T-helper 2 cell treated with Interferon-gamma antibody and Interleukin-4, amounts not matched to agents 5 μg/mL and 100 μg/mL, for 36 hours (primary cell): ENCODE results near the gene NSUN3.

Source experiments
- DNase-seq: peaks from one replicate; pipeline ENCODE4 v3.0.0; 2021; ENCODE audit warnings: low spot score
- H3K27ac Mint-ChIP-seq: one replicate; pipeline ENCODE4 v1.8.0; 2021; ENCODE audit warnings: mild to moderate bottlenecking, mixed read lengths
- H3K27me3 Mint-ChIP-seq: one replicate; pipeline ENCODE4 v1.8.0; 2021; ENCODE audit warnings: low read depth, mixed read lengths
- H3K36me3 Mint-ChIP-seq: one replicate; pipeline ENCODE4 v1.8.0; 2021; ENCODE audit warnings: low read depth, mixed read lengths
- H3K4me1 Mint-ChIP-seq: one replicate; pipeline ENCODE4 v1.8.0; 2021; ENCODE audit warnings: low read depth, mixed read lengths
- H3K4me3 Mint-ChIP-seq: one replicate; pipeline ENCODE4 v1.8.0; 2022; ENCODE audit warnings: mild to moderate bottlenecking, moderate library complexity, mixed read lengths
- H3K9me3 Mint-ChIP-seq: one replicate; pipeline ENCODE4 v1.8.0; 2021; ENCODE audit warnings: mixed read lengths

The NSUN3 gene

DNA sequence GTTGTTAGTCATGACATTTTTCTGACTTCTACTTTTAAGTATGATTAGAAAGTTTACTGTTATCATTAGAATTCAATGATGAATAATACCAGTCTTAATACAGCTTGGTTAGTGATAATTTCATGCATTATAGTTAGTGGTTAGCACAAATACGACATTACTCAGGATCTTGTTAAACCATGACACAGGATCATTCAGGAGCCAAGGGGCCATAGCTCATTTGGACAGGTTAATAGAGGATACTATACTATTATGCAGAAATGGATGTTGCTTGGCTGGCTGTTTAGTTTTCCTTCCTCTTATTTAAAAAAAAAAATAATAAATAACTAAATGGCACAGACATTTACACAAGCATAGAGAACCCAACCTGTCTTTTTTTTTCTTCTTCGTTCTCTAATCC is 55.5 kb downstream of the NSUN3 start:
- no peak overlapping the region for H3K4me3 Mint-ChIP-seq
- no peaks in the 10 kb centered on the region for H3K9me3 Mint-ChIP-seq
- no peak overlapping the region for H3K27ac Mint-ChIP-seq
- H3K36me3 Mint-ChIP-seq, result peaks cover 7% of the 10 kb centered on the region
- no peaks in the 10 kb centered on the region for H3K27me3 Mint-ChIP-seq
- peaks cover 7% of the 10 kb centered on the region for H3K4me1 Mint-ChIP-seq
- no peak for DNase-seq

DNA sequence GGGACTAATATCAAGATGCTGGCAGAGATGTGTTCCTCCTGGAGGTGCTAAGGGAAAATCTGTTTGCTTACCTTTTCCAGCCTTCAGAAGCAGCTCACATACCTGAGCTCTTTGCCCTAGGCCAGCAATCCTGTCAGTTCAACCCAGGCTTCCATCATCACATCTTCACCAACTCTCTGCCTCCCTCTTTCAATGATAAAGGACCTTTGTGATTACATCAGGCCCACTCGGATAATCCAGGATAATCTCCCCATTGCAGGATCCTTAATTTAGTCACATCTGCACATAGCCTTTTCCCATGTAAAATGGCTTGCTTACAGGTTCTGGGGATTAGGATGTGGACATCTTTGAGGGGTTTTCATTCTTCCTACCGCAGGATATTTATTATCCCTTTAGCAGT is 58.3 kb downstream of the NSUN3 start:
- no peak overlapping the region for H3K4me3 Mint-ChIP-seq
- no peaks in the 10 kb centered on the region for H3K9me3 Mint-ChIP-seq
- no peak overlapping the region for H3K27ac Mint-ChIP-seq
- no peak for DNase-seq
- H3K4me1 Mint-ChIP-seq, result peaks cover 6% of the 10 kb centered on the region
- H3K36me3 Mint-ChIP-seq, result peaks cover 20% of the 10 kb centered on the region
- H3K27me3 Mint-ChIP-seq, result no peaks in the 10 kb centered on the region

DNA sequence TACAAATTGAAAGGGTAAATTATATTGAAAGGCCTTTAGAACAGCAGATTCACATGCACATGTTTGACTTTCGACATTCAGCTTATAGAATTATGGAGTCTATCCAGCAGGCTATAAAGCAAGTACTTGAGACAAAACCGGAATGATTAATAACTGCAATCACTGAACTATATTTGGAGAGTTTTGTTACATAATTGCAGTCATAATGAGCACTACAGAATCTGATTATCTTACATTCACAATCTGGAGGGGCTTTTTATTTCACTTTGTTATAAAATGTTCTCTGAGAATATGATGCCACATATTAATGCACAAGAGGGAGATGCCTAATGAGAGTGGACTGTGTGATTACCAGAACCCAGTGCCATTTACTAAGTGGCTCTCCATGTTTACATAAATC is 64.3 kb downstream of the NSUN3 start:
- Mint-ChIP-seq H3K4me1 (no peaks in the 10 kb centered on the region), H3K36me3 (peaks cover 24% of the 10 kb centered on the region), H3K9me3 (no peaks in the 10 kb centered on the region), H3K27ac (no peak overlapping the region), H3K4me3 (no peak overlapping the region), H3K27me3 (no peaks in the 10 kb centered on the region)
- DNase-seq, result no peak

DNA sequence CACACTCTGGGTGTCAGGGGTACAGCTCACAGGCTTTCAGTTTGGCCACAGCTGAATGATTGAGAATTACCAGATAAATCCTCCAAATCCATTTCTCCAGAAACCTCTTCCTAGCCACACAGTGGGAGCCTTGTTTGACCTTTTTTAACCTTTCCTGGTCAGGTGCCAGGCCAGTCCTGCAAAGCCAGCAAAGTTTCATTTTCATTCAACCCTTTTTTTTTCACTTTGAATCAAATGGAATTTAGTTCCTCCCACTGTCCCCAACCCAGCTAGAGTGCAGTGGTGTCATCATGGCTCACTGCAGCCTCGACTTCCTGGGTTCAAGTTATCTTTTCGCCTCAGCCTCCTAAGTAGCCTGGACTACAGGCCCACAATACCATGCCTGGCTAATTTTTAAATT is 67.8 kb downstream of the NSUN3 start:
- Mint-ChIP-seq H3K27me3 (no peaks in the 10 kb centered on the region), H3K9me3 (no peaks in the 10 kb centered on the region), H3K4me3 (no peak overlapping the region), H3K36me3 (peaks cover 13% of the 10 kb centered on the region), H3K4me1 (no peaks in the 10 kb centered on the region), H3K27ac (no peak overlapping the region)
- DNase-seq, result no peak

DNA sequence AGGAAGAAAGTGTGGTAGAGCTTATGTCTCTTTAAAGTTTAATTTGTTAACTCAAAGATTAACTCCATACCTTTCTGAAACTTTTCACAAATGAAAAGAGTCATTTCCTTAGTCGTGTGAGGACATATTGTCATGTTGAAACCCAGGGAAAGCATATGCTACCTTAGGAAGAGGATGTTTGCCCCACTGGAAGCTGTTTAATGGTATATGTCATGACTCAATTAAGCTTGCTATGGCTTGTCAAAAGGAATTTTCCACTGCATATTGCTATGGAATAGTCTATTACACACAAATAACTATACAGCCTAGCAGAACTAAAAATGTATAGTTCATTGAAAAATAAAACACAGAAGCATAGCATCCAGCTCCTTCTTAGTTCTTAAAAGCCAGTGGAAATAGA is 69.9 kb downstream of the NSUN3 start:
- no peaks in the 10 kb centered on the region for H3K4me1 Mint-ChIP-seq
- no peak overlapping the region for H3K27ac Mint-ChIP-seq

DNA sequence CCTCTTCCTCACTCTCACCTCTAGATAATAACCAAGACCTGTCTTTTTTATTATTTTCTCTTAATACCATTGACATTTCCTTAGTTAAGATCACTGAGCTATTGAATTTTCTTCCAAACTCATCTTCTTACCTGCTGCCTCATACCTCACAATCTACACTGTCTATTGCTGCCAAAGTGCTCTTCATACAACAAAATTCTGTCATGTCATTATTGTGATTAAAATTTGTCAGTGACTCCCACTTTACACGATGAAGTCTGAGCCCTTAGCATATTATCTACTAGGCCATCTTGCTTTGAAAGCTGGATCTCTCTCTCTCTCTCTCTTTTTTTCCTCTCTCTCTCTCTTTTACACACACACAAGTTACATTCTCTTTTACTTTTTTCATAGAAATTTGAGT is 73.3 kb downstream of the NSUN3 start:
- no peaks in the 10 kb centered on the region for H3K9me3 Mint-ChIP-seq
- no peaks in the 10 kb centered on the region for H3K36me3 Mint-ChIP-seq
- DNase-seq, result no peak
- H3K27ac Mint-ChIP-seq, result no peak overlapping the region
- H3K4me1 Mint-ChIP-seq, result no peaks in the 10 kb centered on the region
- H3K27me3 Mint-ChIP-seq, result no peaks in the 10 kb centered on the region
- H3K4me3 Mint-ChIP-seq, result no peak overlapping the region

More for the DNA sequence above, 69.9 kb downstream of the NSUN3 start:
- Mint-ChIP-seq H3K27me3 (no peaks in the 10 kb centered on the region), H3K9me3 (no peaks in the 10 kb centered on the region), H3K4me3 (no peak overlapping the region), H3K36me3 (peaks cover 3% of the 10 kb centered on the region)
- DNase-seq, result no peak

DNA sequence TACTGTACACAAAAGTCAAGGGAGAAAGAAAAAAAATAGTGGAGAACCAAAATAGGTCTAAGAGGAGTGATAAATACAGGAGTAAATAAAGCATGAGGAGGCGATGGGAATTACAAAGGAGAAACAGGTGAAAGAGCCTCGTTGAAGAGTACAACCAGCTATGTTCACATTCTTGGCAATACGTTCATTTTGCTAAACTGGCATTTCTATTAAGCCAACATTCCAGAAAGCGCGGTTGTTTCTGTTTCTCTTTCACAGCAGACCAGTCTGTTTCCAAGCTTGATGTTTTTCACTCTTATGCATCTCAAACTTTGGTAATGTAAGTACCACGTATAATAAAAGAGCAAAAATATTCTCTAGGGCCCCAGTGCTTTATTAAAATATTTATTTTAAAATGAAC is 74.5 kb downstream of the NSUN3 start:
- Mint-ChIP-seq H3K27ac (no peak overlapping the region), H3K9me3 (no peaks in the 10 kb centered on the region), H3K4me1 (no peaks in the 10 kb centered on the region), H3K4me3 (no peak overlapping the region), H3K36me3 (no peaks in the 10 kb centered on the region), H3K27me3 (no peaks in the 10 kb centered on the region)
- DNase-seq, result no peak

DNA sequence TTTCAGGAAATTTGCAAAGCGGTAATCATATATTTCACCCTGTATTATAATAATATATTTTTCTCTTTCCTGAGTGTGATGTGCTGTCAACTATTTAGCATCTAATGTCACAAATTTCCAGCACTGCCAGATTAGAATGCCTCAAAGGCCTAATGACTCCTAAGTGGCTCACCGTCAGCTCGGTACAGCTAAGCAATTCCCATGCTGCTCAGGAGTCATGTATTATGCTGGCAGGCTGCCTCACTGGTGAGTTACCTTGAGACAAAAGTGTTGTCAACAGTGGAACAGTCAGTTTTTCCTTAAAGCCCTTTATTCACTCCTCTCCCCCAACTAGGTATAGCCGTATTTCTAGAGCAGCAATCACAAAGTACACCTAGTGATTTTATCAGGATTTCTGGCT is 83.6 kb downstream of the NSUN3 start:
- no peak overlapping the region for H3K4me3 Mint-ChIP-seq
- DNase-seq, result no peak
- no peaks in the 10 kb centered on the region for H3K4me1 Mint-ChIP-seq

DNA sequence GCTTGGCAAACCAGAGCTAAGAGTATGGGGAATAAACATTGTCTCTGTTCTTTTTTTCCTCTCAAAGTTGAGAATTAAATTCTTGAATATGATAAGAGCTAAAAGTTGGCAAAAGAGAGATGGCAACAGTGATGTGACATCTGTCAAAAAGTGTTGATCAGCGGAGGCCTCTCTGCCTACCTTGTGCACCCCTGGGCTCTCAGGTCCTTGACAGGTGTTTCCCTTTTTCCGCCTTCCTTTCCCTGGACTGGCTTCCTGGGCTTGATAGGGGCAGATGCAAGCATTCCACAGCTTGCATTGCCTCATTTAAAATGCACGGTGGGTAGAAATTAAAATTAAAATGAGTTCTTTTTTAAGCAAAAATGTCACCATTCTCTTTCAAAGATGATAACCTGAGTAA is 84.2 kb downstream of the NSUN3 start:
- Mint-ChIP-seq H3K36me3 (no peaks in the 10 kb centered on the region), H3K4me3 (no peak overlapping the region), H3K9me3 (no peaks in the 10 kb centered on the region), H3K4me1 (no peaks in the 10 kb centered on the region), H3K27me3 (no peaks in the 10 kb centered on the region), H3K27ac (no peak overlapping the region)
- no peak for DNase-seq

More for the DNA sequence above, 83.6 kb downstream of the NSUN3 start:
- Mint-ChIP-seq H3K9me3 (no peaks in the 10 kb centered on the region), H3K36me3 (no peaks in the 10 kb centered on the region), H3K27me3 (no peaks in the 10 kb centered on the region), H3K27ac (no peak overlapping the region)

DNA sequence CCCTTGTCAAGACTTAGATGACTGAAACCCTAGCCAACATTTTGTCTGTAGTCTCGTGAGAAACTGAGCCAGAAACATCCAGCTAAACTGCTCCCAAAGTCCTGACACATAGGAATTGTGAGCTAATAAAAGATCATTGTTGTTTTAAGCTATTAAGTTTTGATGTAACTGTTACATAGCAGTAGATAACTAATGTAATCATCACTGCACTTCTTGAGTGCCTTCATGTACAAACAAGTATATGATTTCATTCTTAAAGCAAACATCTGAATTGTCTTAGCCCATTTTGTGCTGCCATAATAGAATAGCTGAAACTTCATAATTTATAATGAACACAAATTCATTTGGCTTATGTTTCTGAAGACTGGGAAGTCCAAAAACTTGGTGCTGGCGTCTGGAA is 87.3 kb downstream of the NSUN3 start:
- Mint-ChIP-seq H3K4me1 (no peaks in the 10 kb centered on the region), H3K9me3 (no peaks in the 10 kb centered on the region), H3K27ac (no peak overlapping the region), H3K4me3 (no peak overlapping the region), H3K27me3 (no peaks in the 10 kb centered on the region), H3K36me3 (no peaks in the 10 kb centered on the region)
- DNase-seq, result no peak

DNA sequence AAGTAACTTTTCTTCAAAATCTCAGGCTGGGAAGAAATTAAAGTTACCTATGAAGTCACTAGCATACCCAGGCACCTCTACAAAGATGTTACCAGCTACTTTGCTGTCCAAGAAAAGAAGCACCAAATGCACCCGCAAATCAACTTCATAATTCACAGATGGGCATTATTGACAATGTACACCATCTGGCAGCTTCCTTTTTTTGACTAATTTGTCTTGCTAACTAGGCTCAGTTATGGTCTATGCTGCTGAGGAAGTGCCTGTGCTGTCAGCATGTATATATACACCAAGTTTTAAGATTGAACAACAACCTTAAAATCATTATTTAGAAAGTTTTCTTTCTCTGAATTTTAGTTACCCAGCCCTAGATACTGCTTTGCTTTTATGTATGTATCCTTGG is 93.8 kb downstream of the NSUN3 start:
- no peak for DNase-seq
- Mint-ChIP-seq H3K4me1 (no peaks in the 10 kb centered on the region), H3K27ac (no peak overlapping the region), H3K4me3 (no peak overlapping the region), H3K36me3 (no peaks in the 10 kb centered on the region), H3K9me3 (no peaks in the 10 kb centered on the region), H3K27me3 (peaks cover 4% of the 10 kb centered on the region)

DNA sequence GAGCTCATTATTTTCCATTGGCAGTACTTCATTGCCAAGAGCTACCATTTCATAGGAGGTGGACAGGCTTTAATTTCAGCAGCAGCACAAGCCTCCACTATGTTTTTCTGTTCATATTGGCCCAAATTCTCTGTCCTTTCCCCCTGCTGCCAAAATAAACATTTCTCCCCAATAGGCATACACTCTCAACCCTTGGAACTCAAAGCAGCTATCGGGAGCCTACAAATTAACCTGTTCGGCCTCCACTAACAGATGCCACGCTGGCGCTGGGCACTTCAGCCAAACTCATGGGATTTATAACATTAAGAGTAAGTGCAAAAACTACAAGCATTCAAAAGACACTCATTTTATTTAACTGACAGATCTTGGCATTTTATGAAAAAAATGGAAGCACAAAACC is 95.7 kb downstream of the NSUN3 start:
- H3K9me3 Mint-ChIP-seq, result no peaks in the 10 kb centered on the region

DNA sequence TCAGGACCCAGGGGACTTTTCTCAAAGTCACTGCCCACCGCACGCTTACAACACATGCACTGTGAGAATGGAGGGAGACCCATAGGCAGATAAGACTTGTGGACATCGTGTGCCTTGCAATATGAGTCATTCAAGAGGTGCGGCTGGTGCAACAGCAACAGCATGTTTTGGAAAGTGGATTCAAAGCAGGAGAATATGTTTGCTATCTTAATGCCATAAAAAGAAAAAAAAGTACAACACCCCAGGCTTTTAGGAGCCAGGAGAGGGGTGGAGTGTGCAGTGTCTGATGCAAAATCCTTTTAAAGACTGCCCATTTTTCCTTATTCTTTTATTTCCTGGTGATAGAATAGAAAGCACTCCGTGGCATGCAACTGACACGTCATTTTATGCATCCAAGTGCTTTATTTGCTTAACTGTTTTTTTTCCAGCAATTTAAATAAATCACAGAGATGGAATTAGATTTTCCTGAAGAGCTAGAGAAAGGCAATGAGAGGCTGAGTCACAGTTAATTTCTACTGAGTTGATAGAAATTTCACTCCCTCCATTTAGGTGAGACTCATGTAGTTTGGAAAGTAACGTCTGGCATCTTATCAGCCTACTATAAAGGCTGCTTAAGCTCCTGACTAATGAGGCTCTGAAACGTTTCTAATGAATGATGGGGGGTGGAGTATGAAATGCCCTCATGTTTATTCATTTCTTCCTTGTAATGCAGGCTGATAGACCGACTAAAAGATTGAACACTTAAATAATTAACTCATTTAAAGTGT is 96.4 kb downstream of the NSUN3 start:
- DNase-seq, result no peak
- Mint-ChIP-seq H3K27ac (no peak overlapping the region), H3K9me3 (no peaks in the 10 kb centered on the region), H3K27me3 (peaks cover 4% of the 10 kb centered on the region), H3K36me3 (no peaks in the 10 kb centered on the region), H3K4me1 (no peaks in the 10 kb centered on the region), H3K4me3 (no peak overlapping the region)

More for the DNA sequence above, 95.7 kb downstream of the NSUN3 start:
- Mint-ChIP-seq H3K36me3 (no peaks in the 10 kb centered on the region), H3K27me3 (peaks cover 4% of the 10 kb centered on the region), H3K4me1 (no peaks in the 10 kb centered on the region), H3K27ac (no peak overlapping the region), H3K4me3 (no peak overlapping the region)
- no peak for DNase-seq

DNA sequence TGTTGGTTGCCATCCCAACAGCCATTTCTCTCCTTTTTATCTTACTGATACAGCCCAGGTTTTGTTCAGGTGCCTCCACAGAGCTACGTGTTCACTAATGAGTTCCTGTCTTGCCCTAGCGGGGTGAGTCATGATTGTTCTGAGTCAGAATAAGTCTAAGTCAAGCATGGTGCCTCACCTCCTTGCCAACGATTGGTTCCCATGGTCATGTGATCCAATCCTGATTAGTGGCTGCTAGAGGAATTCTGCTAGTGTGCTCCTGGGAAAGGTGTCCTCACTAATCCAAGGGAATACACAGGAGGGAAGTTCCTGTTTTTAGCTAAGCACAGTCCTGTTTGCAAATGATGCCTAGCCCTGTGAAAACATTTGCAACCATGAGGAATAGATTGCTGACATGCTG is 99.8 kb downstream of the NSUN3 start:
- Mint-ChIP-seq H3K4me3 (no peak overlapping the region), H3K4me1 (no peaks in the 10 kb centered on the region), H3K9me3 (no peaks in the 10 kb centered on the region), H3K27ac (no peak overlapping the region), H3K27me3 (no peaks in the 10 kb centered on the region), H3K36me3 (no peaks in the 10 kb centered on the region)
- peak; percentile 4 for DNase-seq

DNA sequence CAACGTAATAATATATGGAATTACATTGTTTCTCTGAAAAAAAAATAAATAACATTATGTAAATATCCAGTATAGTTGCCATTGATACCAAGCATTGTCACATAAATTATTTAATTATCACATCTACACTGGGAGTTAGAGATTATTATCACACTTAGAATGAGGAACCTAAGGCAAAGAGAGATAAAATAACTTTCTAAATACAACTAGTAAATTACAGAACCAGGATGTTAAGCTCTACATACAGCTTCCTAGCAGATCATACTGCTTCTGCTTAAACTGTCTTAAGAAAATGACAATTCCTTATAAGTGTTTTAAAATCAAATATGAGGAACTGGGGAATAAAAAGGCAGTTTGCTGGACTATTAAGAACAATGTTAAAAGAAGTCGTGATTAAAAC is 104.5 kb downstream of the NSUN3 start:
- Mint-ChIP-seq H3K27me3 (no peaks in the 10 kb centered on the region), H3K9me3 (no peaks in the 10 kb centered on the region), H3K27ac (no peak overlapping the region), H3K4me3 (no peak overlapping the region), H3K36me3 (no peaks in the 10 kb centered on the region), H3K4me1 (no peaks in the 10 kb centered on the region)
- DNase-seq, result no peak
